ENCODE measurements around the gene CHRNA4. TPM values are rescaled to one million over a fixed set of nuclear protein-coding genes. Genes with fewer than 3 reads are reported as not detected.
A peak's percentile ranks its signal among the peaks of the same experiment; 100 is the strongest.

The CHRNA4 gene
- total RNA-seq, 1 donor from 2014 or later: 165 TPM

- H3K27me3 Mint-ChIP-seq (ENCODE audit: unreplicated experiment): peaks cover 32% of the 10 kb centered on the region
- peaks cover 8% of the 10 kb centered on the region for H3K4me1 Mint-ChIP-seq (ENCODE audit: low read depth, unreplicated experiment)
- DNase-seq: no peak
- TF ChIP-seq, protein P1, sequence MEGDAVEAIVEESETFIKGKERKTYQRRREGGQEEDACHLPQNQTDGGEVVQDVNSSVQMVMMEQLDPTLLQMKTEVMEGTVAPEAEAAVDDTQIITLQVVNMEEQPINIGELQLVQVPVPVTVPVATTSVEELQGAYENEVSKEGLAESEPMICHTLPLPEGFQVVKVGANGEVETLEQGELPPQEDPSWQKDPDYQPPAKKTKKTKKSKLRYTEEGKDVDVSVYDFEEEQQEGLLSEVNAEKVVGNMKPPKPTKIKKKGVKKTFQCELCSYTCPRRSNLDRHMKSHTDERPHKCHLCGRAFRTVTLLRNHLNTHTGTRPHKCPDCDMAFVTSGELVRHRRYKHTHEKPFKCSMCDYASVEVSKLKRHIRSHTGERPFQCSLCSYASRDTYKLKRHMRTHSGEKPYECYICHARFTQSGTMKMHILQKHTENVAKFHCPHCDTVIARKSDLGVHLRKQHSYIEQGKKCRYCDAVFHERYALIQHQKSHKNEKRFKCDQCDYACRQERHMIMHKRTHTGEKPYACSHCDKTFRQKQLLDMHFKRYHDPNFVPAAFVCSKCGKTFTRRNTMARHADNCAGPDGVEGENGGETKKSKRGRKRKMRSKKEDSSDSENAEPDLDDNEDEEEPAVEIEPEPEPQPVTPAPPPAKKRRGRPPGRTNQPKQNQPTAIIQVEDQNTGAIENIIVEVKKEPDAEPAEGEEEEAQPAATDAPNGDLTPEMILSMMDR (IDR thresholded peaks at IDR 0.05; ENCODE audit: partially characterized antibody, unreplicated experiment): no peak
- H3K27ac Mint-ChIP-seq (ENCODE audit: unreplicated experiment): no peak overlapping the region
- no peak overlapping the region for H3K4me3 Mint-ChIP-seq (ENCODE audit: unreplicated experiment)
- peaks cover 4% of the 10 kb centered on the region for H3K36me3 Mint-ChIP-seq (ENCODE audit: unreplicated experiment)
- peaks cover 31% of the 10 kb centered on the region for H3K9me3 Mint-ChIP-seq (ENCODE audit: unreplicated experiment)
Observed at GRCh38 chr20:63404129-63405085, 43.3 kb upstream of the CHRNA4 start.

GRCh38 chr20:63403403-63404105 is 42.4 kb upstream of the CHRNA4 start:
- Mint-ChIP-seq H3K36me3 (ENCODE audit: unreplicated experiment) (peaks cover 4% of the 10 kb centered on the region), H3K27me3 (ENCODE audit: unreplicated experiment) (peaks cover 30% of the 10 kb centered on the region), H3K4me3 (ENCODE audit: unreplicated experiment) (no peak overlapping the region), H3K27ac (ENCODE audit: unreplicated experiment) (no peak overlapping the region), H3K4me1 (ENCODE audit: low read depth, unreplicated experiment) (peaks cover 4% of the 10 kb centered on the region), H3K9me3 (ENCODE audit: unreplicated experiment) (peaks cover 24% of the 10 kb centered on the region)
- DNase-seq: no peak
- TF ChIP-seq, protein P1 (IDR thresholded peaks at IDR 0.05; ENCODE audit: partially characterized antibody, unreplicated experiment): no peak

- peak overlapping the region; percentile 52 for H3K27ac Mint-ChIP-seq (ENCODE audit: unreplicated experiment)
- peaks cover 31% of the 10 kb centered on the region for H3K27me3 Mint-ChIP-seq (ENCODE audit: unreplicated experiment)
- TF ChIP-seq, protein P1 (IDR thresholded peaks at IDR 0.05; ENCODE audit: partially characterized antibody, unreplicated experiment): no peak
- H3K9me3 Mint-ChIP-seq (ENCODE audit: unreplicated experiment): peaks cover 24% of the 10 kb centered on the region
- H3K36me3 Mint-ChIP-seq (ENCODE audit: unreplicated experiment): peaks cover 4% of the 10 kb centered on the region
- H3K4me1 Mint-ChIP-seq (ENCODE audit: low read depth, unreplicated experiment): peaks cover 6% of the 10 kb centered on the region
- no peak for DNase-seq
- no peak overlapping the region for H3K4me3 Mint-ChIP-seq (ENCODE audit: unreplicated experiment)
Observed at GRCh38 chr20:63402860-63403220, 41.7 kb upstream of the CHRNA4 start.

- peak overlapping the region; percentile 62 for H3K27ac Mint-ChIP-seq (ENCODE audit: unreplicated experiment)
- H3K36me3 Mint-ChIP-seq (ENCODE audit: unreplicated experiment): peaks cover 4% of the 10 kb centered on the region
Observed at GRCh38 chr20:63402181-63402859, 41.2 kb upstream of the CHRNA4 start.

More at GRCh38 chr20:63402181-63402859, 41.2 kb upstream of the CHRNA4 start:
- peaks cover 26% of the 10 kb centered on the region for H3K9me3 Mint-ChIP-seq (ENCODE audit: unreplicated experiment)
- H3K4me3 Mint-ChIP-seq (ENCODE audit: unreplicated experiment): no peak overlapping the region
- no peak for DNase-seq
- TF ChIP-seq, protein P1 (IDR thresholded peaks at IDR 0.05; ENCODE audit: partially characterized antibody, unreplicated experiment): no peak
- H3K27me3 Mint-ChIP-seq (ENCODE audit: unreplicated experiment): peaks cover 31% of the 10 kb centered on the region
- H3K4me1 Mint-ChIP-seq (ENCODE audit: low read depth, unreplicated experiment): peaks cover 6% of the 10 kb centered on the region

Data from glutamatergic neuron (in vitro differentiated cells).